Mesenteric fat pad (tissue), 1 donor: ENCODE measurements around the gene TMUB2. TPM values are rescaled to one million over a fixed set of nuclear protein-coding genes. Genes with fewer than 3 reads are reported as not detected.

Experiments
- microRNA-seq: library from miRNA; unstranded; fragments of <30 nt; microRNA quantifications from one replicate; pipeline ENCODE4 v1.2.0, GENCODE V29; 2020; ENCODE audit warnings: borderline number of aligned reads
- total RNA-seq: library from RNA; stranded (reverse); fragmentation: NEBNext Ultra II Directional; extraction: Animal tissue kit (Norgen Biotek cat#: 25700); gene quantifications from one replicate; pipeline ENCODE4 v1.2.1, GENCODE V29; 2021
- donor health status: DM: yes; HTN: yes; CAD: no.

Gene TMUB2
- total RNA-seq, 1 donor from 2014 or later = 35.8 TPM

Small RNA genes within 50 kb of the gene (microRNA-seq; reads per million reads assigned to microRNA genes)
- not detected for gene MIR6782

Other genes with a start within 250 kb of the TMUB2 start
- gene PPY, start 244.5 kb upstream of the TMUB2 start, total RNA-seq = not detected
- not detected for gene PYY, start 233.0 kb upstream of the TMUB2 start, total RNA-seq
- gene NAGS, start 182.3 kb upstream of the TMUB2 start, total RNA-seq = 0.80 TPM
- 15.4 TPM for gene TMEM101, start 172.0 kb upstream of the TMUB2 start, total RNA-seq
- 55.4 TPM for gene LSM12, start 120.3 kb upstream of the TMUB2 start, total RNA-seq
- 56.7 TPM for gene G6PC3, start 116.2 kb upstream of the TMUB2 start, total RNA-seq
- gene HDAC5, start 63.3 kb upstream of the TMUB2 start, total RNA-seq = 34.9 TPM
- 0.74 TPM for gene HROB, start 45.0 kb upstream of the TMUB2 start, total RNA-seq
- not detected for gene ASB16, start 16.3 kb upstream of the TMUB2 start, total RNA-seq
- 64.5 TPM for gene ATXN7L3, start 12.9 kb downstream of the TMUB2 start, total RNA-seq
- gene UBTF, start 32.7 kb downstream of the TMUB2 start, total RNA-seq = 41.2 TPM
- gene SLC4A1, start 81.2 kb downstream of the TMUB2 start, total RNA-seq = 0.35 TPM
- 0.13 TPM for gene RUNDC3A, start 121.6 kb downstream of the TMUB2 start, total RNA-seq
- gene SLC25A39, start 137.9 kb downstream of the TMUB2 start, total RNA-seq = 60.0 TPM
- gene GRN, start 158.3 kb downstream of the TMUB2 start, total RNA-seq = 278 TPM
- 3.0 TPM for gene FAM171A2, start 176.9 kb downstream of the TMUB2 start, total RNA-seq
- 1.4 TPM for gene ITGA2B, start 202.7 kb downstream of the TMUB2 start, total RNA-seq